GM12891 (cell line): ENCODE results near the gene MAVS.
A peak's percentile ranks its signal among the peaks of the same experiment; 100 is the strongest.

Source experiments
- DNase-seq: peaks from one replicate; pipeline ENCODE4 v3.0.0; 2011; ENCODE audit warnings: low spot score; ENCODE audit not compliant: insufficient read length
- FAIRE-seq: peaks from 2 replicates; lab custom pipeline; 2011; peaks lifted over from hg19 to GRCh38; lab: Jason Lieb, UNC
- PAX5 ChIP-seq: IDR thresholded peaks from 2 replicates; pipeline ENCODE4 v1.6.1; 2011; ENCODE audit warnings: low read length, moderate library complexity, mild to moderate bottlenecking; ENCODE audit not compliant: insufficient read depth, severe bottlenecking
- POLR2A ChIP-seq: IDR thresholded peaks from 2 replicates; pipeline ENCODE4 v1.6.1; 2011; ENCODE audit warnings: low read depth, low read length, control low read depth
- POLR2AphosphoS5 ChIP-seq: IDR thresholded peaks from 2 replicates; pipeline ENCODE4 v1.6.1; 2011; ENCODE audit warnings: low read depth, low read length, control low read depth
- POU2F2 ChIP-seq: IDR thresholded peaks from 2 replicates; pipeline ENCODE4 v1.6.1; 2011; ENCODE audit warnings: low read depth, mild to moderate bottlenecking, control low read depth, low read length, moderate library complexity
- SPI1 ChIP-seq: IDR thresholded peaks from 2 replicates; pipeline ENCODE4 v1.6.1; 2011; ENCODE audit warnings: low read depth, low read length, control low read depth
- TAF1 ChIP-seq: IDR thresholded peaks from 2 replicates; pipeline ENCODE4 v1.6.1; 2011; ENCODE audit warnings: low read depth, low read length, control low read depth

MAVS gene

DNA sequence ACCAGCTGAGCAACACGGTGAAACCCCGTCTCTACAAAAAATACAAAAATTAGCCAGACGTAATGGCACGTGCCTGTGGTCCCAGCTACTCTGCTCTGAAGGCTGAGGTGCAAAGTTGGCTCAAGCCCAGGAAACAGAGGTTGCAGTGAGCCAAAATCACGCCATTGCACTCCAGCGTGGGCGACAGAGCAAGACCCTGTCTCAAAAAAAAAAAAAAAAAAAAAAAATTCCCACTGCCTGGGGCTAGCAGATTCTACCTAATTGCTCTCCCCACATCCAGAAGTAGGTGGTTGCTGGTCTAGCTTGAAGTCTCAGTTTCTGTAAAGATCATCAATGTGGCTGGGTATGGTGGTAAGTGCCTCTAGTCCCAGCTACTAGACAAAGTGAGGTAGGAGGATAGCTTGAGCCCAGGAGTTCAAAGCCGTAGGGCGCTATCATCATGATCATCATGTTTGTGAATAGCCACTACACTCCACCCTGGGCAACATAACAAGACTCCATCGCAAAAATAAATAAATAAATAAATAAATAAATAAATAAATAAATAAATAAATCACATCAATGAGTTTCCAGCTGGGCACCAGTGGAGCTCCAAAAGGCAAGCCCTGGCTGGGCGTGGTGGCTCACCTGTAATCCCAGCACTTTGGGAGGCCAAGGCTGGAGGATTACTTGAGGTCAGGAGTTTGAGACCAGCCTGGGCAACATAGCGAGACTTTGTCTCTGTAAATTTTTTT is 32.6 kb upstream of the MAVS start:
- TF ChIP-seq POLR2A (no peak), POLR2AphosphoS5 (no peak)
- FAIRE-seq (no peak), DNase-seq (no peak)

DNA sequence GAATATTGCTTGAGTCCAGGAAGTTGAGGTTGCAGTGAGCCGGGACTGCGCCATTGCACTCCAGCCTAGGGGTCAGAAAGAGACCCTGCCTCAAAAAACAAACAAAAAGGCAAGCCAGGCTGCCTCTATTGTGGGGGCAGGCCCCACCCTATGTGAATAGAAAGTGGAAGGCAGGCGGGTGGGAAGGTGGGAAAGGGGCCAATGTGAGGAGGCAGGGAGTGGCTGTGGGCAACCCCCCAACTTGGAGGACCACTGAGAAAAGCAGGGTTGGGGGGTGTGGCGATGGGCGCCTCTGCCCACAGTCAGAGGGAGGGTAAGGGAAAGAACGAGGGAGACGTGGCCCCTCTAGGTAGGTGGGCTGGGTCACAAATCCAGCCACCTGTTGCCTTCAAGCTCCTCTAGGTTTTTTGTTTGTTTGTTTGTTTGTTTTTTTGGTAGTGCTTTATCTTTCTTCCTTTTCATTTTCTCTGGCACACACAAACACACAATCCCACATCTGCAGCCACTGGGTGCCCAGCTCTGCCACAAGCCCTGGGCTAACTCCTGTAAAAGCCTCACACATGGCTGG is 31.6 kb upstream of the MAVS start:
- DNase-seq (no peak), FAIRE-seq (no peak)
- no peak for TF ChIP-seq POLR2AphosphoS5
- TF ChIP-seq POU2F2 = no peak
- TF ChIP-seq SPI1 = no peak
- no peak for TF ChIP-seq POLR2A
- TF ChIP-seq TAF1 = no peak
- no peak for TF ChIP-seq PAX5

DNA sequence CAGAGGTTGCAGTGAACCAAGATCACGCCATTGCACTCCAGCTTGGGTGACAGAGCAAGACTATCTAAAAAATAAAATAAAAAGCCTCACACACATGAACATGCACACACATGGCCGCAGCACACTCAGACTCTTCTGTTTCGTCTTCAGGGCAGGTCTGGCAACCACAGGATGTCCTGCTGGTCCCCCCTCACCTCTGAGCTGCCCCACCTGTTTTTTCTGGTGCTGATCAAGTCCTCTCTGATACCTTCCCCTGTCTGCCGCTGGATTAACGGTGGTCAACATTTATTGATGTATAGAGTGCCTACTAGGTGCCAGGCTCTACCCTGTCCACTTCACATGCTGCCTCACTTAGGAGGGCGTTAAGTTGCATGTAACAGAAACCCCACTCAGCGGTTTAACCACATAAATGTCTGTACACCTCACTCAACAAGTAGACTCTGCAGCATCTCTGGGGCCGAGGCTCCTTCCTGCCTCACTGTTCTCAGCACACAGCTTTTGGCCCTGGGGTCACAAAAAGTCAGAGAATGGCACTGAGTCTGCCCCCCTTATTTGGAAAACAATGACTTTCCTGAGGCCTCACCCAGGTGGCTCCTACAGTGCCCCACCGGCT is 30.8 kb upstream of the MAVS start:
- DNase-seq (no peak), FAIRE-seq (no peak)
- TF ChIP-seq POLR2A (no peak), PAX5 (no peak), POU2F2 (no peak), TAF1 (no peak), POLR2AphosphoS5 (no peak), SPI1 (no peak)

DNA sequence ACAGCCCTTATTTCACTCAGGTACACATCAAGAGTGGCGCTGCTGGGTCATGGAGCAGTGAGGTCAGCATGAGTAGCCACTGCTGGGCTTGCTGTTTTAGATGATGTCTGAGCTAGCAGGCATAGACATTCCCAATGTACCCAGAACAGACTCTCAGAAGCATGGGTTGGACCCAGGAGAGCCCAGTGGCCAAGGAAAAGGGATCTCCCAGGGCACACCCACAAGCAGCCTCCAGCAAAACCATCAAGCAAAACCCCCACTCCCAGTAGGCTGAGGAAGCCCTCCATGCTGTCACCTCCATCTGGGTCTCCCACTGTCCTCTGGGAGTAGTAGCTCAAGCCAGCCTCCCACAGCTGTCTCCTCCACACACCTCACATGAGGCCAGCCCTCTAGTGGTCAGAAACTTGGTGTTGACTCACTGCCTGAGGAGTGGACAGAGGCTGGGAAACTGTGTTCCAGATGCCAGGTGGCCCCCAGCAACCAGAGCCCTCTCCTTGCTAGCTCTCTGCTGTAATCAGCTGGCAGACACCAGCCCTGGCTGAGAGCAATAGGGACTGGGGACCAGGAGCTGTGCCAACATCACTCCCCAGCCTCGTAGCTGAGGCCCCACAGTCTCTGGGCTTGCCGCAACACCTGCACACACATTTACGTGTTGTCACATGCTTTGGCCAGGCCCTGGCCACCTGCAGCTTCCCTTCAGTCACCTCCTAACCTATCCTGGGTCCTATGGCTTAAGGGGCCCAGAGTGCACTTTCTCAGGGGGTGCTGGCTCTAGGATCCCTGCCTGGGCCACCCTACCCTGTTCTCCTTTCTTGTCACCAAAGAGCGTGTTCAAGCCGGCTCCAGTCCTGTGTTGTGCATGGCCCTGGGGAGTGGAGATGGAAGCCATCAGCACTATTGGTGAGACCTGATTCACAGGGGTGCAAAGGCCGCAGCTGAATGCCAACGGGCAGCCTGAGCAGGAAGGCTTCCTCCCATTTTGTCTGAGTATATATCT is 28.2 kb upstream of the MAVS start:
- DNase-seq (no peak), FAIRE-seq (no peak)
- TF ChIP-seq TAF1 (no peak), POLR2AphosphoS5 (no peak), POU2F2 (no peak), PAX5 (no peak), POLR2A (no peak), SPI1 (no peak)

DNA sequence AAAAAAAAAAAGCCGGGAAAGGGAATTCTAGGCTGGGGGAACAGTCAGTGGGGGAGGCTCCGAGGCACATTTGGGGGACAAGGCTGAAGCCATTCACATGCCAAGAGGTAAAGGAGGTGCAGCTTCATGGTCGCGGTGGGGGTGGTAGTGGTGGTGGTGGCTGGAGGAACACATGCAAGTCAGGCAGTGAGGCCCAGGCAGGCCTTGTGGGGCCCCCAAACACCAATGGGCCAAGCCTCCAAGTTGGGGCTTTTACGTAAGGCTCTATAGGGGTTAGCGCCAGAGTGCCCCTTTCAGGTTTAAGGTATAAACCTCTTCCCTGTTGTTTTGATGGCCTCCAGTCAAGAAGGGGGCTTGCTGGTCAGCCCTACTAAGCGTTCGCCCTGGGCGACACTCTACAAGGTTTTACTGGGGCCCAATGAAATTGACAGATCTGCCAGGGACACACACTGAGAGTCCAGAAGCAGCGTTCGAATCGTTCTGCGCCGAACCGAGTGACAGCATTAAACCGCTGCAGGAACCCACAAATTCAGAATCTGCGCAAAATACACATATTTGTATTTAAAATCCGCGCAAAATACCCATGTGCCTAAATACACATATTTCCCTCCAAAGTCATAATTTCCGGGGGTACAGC is 27.1 kb upstream of the MAVS start:
- no peak for TF ChIP-seq POLR2A
- no peak for DNase-seq
- FAIRE-seq = no peak

DNA sequence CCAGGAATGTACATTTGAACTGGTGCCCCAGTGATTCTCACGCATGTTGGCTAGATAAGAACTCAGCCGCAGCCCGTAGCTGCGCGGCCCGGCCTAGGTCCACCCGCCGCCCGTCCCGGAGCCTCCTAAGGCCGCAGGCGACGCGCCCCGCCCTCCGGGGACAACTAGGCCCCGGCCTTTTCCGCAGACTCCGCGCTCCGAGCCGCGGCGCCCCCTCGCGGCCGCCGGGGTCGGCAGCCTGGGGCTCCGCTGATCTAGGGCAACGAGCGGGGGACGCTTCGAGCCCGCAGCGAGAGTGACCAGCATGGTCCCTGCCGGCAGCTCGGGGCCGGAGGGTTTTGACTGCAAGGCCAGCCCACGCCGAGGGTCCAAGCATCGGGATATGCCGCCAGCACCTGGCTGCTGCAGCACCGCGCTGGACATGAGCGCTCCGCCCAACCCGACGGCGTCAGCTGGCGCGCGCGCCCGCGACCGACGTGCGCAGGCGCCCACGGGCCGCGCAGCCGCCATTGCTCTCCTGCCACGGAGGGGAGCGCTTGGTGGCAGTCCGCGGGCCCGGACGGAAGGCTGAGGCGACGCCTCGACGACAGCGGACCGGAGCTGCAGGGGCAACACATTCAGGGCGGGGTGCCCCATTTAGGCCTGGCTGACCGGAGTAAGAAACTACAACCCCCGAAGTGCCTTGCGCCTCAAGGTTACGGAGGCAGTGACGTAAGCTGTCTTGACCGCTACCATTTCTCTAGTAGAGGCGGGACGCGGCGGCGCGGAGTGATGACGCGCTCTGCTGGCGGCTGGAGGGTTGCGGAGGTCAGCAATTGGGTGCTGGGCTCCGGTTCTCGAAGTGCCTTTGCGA is 26.4 kb upstream of the MAVS start, which contains the start of gene AP5S1:
Gene AP5S1 (plus strand): TSS at position 500 of the 853 bp plus-strand sequence. CDS start 1,571 bp downstream, outside the sequence.
- TF ChIP-seq TAF1 (peak; percentile 36; the same call in 1 of the 2 replicates), SPI1 (no peak), POU2F2 (peak; percentile 27; the same call in 1 of the 2 replicates), POLR2AphosphoS5 (peak; percentile 86; the same call in 1 of the 2 replicates), PAX5 (no peak), POLR2A (peak; percentile 91)

DNA sequence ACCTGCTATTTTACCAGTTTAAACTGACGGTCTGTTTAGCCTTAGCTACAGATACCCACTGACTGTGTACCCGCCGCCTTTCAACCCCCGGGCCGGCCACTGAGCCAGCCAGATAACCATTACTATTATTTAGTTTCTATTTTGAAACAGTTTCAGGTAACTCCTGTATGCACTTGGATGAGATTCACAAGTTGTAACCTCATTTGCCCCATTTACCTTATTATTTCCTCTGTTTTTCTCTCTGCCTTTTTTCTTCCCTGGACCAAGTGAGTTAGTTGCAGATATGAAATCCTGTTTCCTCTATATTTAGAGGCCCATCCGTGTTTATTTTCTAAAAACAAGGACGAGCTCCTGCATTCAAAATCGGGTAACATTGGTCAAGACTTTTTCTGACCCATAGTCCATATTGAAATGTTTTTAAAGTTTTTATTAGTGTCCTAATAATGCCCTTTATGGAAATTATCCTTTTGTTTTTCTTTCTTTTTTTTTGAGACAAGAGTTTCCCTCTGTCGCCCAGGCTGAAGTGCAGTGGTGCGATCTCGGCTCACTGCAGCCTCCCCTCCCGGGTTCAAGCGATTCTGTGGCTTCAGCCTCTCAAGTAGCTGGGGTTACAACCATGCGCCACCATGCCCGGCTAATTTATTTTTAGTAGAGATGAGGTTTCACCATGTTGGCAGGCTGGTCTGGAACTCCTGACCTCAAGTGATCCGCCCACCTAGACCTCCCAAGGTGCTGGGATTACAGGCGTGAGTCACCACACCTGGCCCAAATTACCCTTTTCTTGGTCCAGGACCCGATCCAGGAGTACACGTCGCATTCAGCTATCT is 25.5 kb upstream of the MAVS start:
- TF ChIP-seq POU2F2 (no peak), TAF1 (no peak), PAX5 (no peak), POLR2AphosphoS5 (no peak), POLR2A (no peak), SPI1 (no peak)
- DNase-seq (no peak), FAIRE-seq (no peak)

More for the DNA sequence above, 26.4 kb upstream of the MAVS start, which contains the start of gene AP5S1:
- peak; percentile 97 for FAIRE-seq
- DNase-seq = peak; percentile 90

DNA sequence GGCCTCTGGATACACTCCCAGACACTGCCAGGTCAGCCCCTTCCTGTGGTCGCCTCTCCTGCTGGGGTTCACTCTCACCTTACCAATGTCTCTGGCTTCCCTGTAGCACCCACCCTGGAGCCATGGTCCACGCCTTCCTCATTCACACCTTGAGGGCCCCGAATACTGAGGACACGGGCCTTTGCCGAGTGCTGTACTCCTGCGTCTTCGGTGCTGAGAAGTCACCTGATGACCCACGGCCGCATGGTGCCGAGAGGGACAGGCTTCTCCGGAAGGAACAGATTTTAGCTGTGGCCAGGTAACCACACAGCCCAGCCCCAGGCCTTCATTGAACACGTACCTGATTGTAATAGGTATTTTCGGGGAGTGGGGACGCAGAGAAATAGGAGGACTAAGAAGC is 24.6 kb upstream of the MAVS start:
- FAIRE-seq (no peak), DNase-seq (no peak)
- TF ChIP-seq POLR2AphosphoS5 (no peak), POU2F2 (no peak), PAX5 (no peak), POLR2A (no peak), SPI1 (no peak), TAF1 (no peak)
